HepG2 (cell line): ENCODE data around the gene BCL2L1. TPM values are rescaled to one million over a fixed set of nuclear protein-coding genes. Genes with fewer than 3 reads are reported as not detected.

Experiments used
- CAMTA2 ChIP-seq: sonication (generic); formaldehyde crosslinking; IDR thresholded peaks from 2 replicates; pipeline ENCODE4 v1.4.0; 2020; ENCODE audit warnings: mild to moderate bottlenecking, missing genetic modification reagents, borderline replicate concordance
- FOXK2 ChIP-seq: fragments of 450-650 bp; IDR thresholded peaks from 2 replicates; pipeline ENCODE4 v1.6.1; 2016
- MYC ChIP-seq: sonication (generic); formaldehyde crosslinking; IDR thresholded peaks from 2 replicates; pipeline ENCODE4 v1.9.0; 2021; ENCODE audit warnings: missing genetic modification reagents, borderline replicate concordance
- XRCC5 ChIP-seq: fragments of 200-400 bp; formaldehyde crosslinking; optimal IDR thresholded peaks from 2 replicates; pipeline ENCODE3; 2017; ENCODE audit warnings: mild to moderate bottlenecking, low read length
- ZBTB10 ChIP-seq: sonication (generic); formaldehyde crosslinking; IDR thresholded peaks from 2 replicates; pipeline ENCODE4 v1.4.0; 2020; ENCODE audit warnings: missing genetic modification reagents, borderline replicate concordance
- ZBTB2 ChIP-seq: sonication (generic); formaldehyde crosslinking; IDR thresholded peaks from 2 replicates; pipeline ENCODE4 v1.8.0; 2022; ENCODE audit warnings: low read depth, missing genetic modification reagents
- ZBTB33 ChIP-seq: sonication (generic); formaldehyde crosslinking; IDR thresholded peaks from 2 replicates; pipeline ENCODE4 v1.4.0; 2020; ENCODE audit warnings: missing genetic modification reagents
- ZBTB40 ChIP-seq, 2 experiments: fragments of 450-650 bp in 1 of 2; sonication (generic) in 1 of 2; formaldehyde crosslinking in 1 of 2; IDR thresholded peaks; 2 replicates each; pipeline versions ENCODE4 v1.6.1 to v1.8.0; 2016 to 2022; ENCODE audit warnings: antibody characterized with exemption in 1 of 2, mild to moderate bottlenecking in 1 of 2, missing genetic modification reagents in 1 of 2
- ZFP82 ChIP-seq: sonication (generic); formaldehyde crosslinking; IDR thresholded peaks from 2 replicates; pipeline ENCODE4 v1.5.1; 2020; ENCODE audit warnings: mild to moderate bottlenecking, missing genetic modification reagents, borderline replicate concordance
- ZNF550 ChIP-seq: sonication (generic); formaldehyde crosslinking; IDR thresholded peaks from 2 replicates; pipeline ENCODE4 v1.4.0; 2020; ENCODE audit warnings: mild to moderate bottlenecking, missing genetic modification reagents, borderline replicate concordance
- ZNF557 ChIP-seq: sonication (generic); formaldehyde crosslinking; IDR thresholded peaks from 2 replicates; pipeline ENCODE4 v1.4.0; 2020; ENCODE audit warnings: missing genetic modification reagents
- polyA plus RNA-seq, 8 experiments: library from polyadenylated mRNA; depleted of rRNA in 3 of 8; stranded (reverse) in 7 of 8; unstranded in 1 of 8; fragments of >200 nt; fragmentation: Illumina TruSeq in 4 of 8; extraction: Trizol in 4 of 8; gene quantifications; 2 replicates each; pipeline versions ENCODE4 v1.2.1 to v1.2.3, GENCODE V29; 2011 to 2016; ENCODE audit warnings: low read depth in 4 of 8, missing spikeins in 1 of 8, mixed read lengths in 1 of 8; ENCODE audit not compliant: insufficient read depth in 1 of 8
- total RNA-seq, 5 experiments: library from RNA; depleted of rRNA; stranded (reverse); fragments of >200 nt; fragmentation: Illumina TruSeq; extraction: Trizol; gene quantifications; 2 replicates each; pipeline ENCODE4 v1.2.3, GENCODE V29; 2016; ENCODE audit warnings: low read depth in 1 of 5

The BCL2L1 gene
- total and polyA plus RNA-seq, 2 of the 13 experiments (the other 11 are each of a cell fraction or from before 2014, with no cell fraction given), result 164 to 258 TPM

- no peak for TF ChIP-seq ZBTB40 (IDR thresholded peaks at IDR 0.05)
- TF ChIP-seq ZBTB40 (CRISPR knock-in tag; IDR thresholded peaks at IDR 0.05), result 0 out of 2 replicates have a peak, but pooled peaks have one; percentile 48
- no peak for TF ChIP-seq MYC (CRISPR knock-in tag)
- peak; percentile 90; the same call in 1 of the 2 replicates for TF ChIP-seq ZFP82 (CRISPR knock-in tag)
- no peak for TF ChIP-seq CAMTA2 (CRISPR knock-in tag)
- TF ChIP-seq XRCC5, result no peak
- no peak for TF ChIP-seq ZNF550 (CRISPR knock-in tag)
- no peak for TF ChIP-seq ZBTB10 (CRISPR knock-in tag)
- no peak for TF ChIP-seq ZBTB2 (CRISPR knock-in tag)
- no peak for TF ChIP-seq FOXK2
- no peak for TF ChIP-seq ZNF557
- no peak for TF ChIP-seq ZBTB33 (CRISPR knock-in tag)
These were observed 27.6 kb downstream of the BCL2L1 start (continued) for GRCh38 chr20:31694842-31695593.
